ENCODE data around the gene PPFIA4.

PPFIA4 gene

DNA sequence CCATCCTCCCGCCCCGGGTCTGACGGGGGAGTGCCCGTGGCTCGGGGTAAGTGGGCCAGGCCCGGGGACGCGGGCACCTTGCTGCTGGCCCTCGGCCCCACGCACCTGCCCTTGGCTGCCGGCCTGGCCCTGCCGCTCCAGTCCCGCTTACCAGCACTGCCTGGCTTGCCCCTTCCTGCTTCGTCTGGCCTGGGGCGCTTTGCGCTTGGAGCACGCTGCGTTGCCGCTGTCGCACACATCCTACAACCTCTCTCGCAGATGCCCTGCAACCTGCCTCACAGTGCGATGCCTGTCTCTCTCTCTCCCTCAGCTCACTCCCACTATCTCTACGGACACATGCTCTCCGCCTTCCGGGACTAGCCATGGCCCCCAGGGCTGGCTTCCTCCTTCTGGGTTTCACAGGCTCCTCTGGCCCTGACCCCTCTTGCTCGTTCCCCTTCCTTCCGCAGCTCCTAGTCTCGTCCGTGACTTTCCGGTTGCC lies 49.8 kb downstream of the PPFIA4 start:
- H3K36me3 ChIP-seq (ENCODE audit: control insufficient read depth, insufficient read depth, low read length) = peaks cover 6% of the 10 kb centered on the region; the same call in 1 of the 2 replicates
- H3K4me1 ChIP-seq (ENCODE audit: control insufficient read depth, insufficient read depth, low read length) = peaks cover 6% of the 10 kb centered on the region; the same call in 1 of the 2 replicates
- no peak overlapping the region for H3K9ac ChIP-seq (ENCODE audit: low read length)
- peaks cover 54% of the 10 kb centered on the region for H3K27me3 ChIP-seq (ENCODE audit: control insufficient read depth, insufficient read depth, low read length)
- no peak overlapping the region for H3K27ac ChIP-seq (ENCODE audit: low read depth, low read length)
- peak overlapping the region; percentile 44 for H3K4me3 ChIP-seq (ENCODE audit: low read depth, low read length)
- no peaks in the 10 kb centered on the region for H3K9me3 ChIP-seq (ENCODE audit: control insufficient read depth, insufficient read depth, low read depth, low read length)

DNA sequence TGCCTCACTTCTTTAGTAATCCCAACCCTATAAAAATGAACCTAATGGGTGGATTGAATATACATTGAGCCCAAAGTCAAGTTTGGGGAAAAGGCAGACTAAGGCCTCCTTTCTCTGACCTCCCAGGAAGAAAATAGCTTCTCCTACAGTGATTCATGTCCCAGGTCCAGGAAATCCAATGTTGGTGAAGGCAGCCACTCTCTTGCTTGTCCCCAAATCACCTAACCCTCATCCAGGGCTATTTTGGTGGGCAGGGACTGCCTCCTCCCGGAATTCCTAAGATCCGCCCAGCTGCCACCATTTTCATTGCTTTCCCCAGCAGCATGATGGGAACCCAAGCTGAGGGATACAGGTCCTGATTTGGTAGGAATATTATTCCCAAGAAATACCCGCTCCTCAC lies 51.1 kb downstream of the PPFIA4 start:
- no peaks in the 10 kb centered on the region for H3K9me3 ChIP-seq (ENCODE audit: control insufficient read depth, insufficient read depth, low read depth, low read length)
- H3K4me3 ChIP-seq (ENCODE audit: low read depth, low read length) = no peak overlapping the region
- no peaks in the 10 kb centered on the region for H3K36me3 ChIP-seq (ENCODE audit: control insufficient read depth, insufficient read depth, low read length)
- no peak overlapping the region for H3K27ac ChIP-seq (ENCODE audit: low read depth, low read length)
- H3K4me1 ChIP-seq (ENCODE audit: control insufficient read depth, insufficient read depth, low read length) = peaks cover 16% of the 10 kb centered on the region
- no peak overlapping the region for H3K9ac ChIP-seq (ENCODE audit: low read length)
- peaks cover 54% of the 10 kb centered on the region for H3K27me3 ChIP-seq (ENCODE audit: control insufficient read depth, insufficient read depth, low read length)

DNA sequence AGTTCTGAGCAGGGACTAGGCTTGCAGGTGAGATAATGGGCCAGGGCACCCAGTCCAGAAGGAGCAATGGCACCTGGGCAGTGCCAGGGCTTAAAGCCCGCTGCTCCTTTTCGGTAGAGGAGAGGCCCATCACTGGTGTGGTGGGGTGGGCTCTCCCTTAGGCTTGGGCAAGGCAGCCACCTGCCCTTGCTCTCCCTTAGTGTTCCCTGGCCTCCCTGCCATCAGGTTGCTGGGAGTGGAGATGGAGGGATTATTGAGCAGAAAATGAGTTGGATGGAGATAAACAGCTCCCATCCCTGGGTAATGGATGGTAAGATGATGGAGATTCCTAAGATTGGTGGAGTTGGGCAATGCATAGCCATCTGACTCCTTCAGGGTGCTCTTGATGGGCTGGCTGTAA lies 51.7 kb downstream of the PPFIA4 start:
- H3K36me3 ChIP-seq (ENCODE audit: control insufficient read depth, insufficient read depth, low read length) = no peaks in the 10 kb centered on the region
- H3K27ac ChIP-seq (ENCODE audit: low read depth, low read length) = no peak overlapping the region
- no peaks in the 10 kb centered on the region for H3K9me3 ChIP-seq (ENCODE audit: control insufficient read depth, insufficient read depth, low read depth, low read length)
- H3K4me3 ChIP-seq (ENCODE audit: low read depth, low read length) = no peak overlapping the region
- H3K9ac ChIP-seq (ENCODE audit: low read length) = no peak overlapping the region
- H3K27me3 ChIP-seq (ENCODE audit: control insufficient read depth, insufficient read depth, low read length) = peaks cover 54% of the 10 kb centered on the region
- peaks cover 21% of the 10 kb centered on the region for H3K4me1 ChIP-seq (ENCODE audit: control insufficient read depth, insufficient read depth, low read length)

DNA sequence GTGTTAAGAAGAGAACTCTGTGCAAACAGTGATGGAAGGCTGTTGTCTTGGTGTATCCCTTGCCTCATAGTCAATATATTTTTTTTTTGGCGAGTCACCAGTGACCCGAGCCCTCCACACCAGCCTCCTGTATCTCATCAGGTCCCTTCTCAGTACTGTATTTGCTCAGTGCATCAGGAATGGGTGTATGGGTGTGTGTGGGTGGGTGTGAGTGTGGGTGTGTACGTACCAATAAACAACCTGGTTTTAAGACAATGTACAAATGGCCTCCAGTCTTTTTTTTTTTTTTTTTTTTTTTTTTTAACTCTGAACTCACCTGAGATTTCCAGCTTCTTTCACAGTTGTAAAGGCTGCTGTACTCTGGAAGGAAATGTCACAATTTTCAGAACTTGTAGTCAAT lies 52.2 kb downstream of the PPFIA4 start:
- Histone ChIP-seq H3K27ac (ENCODE audit: low read depth, low read length) (no peak overlapping the region), H3K27me3 (ENCODE audit: control insufficient read depth, insufficient read depth, low read length) (peaks cover 53% of the 10 kb centered on the region), H3K36me3 (ENCODE audit: control insufficient read depth, insufficient read depth, low read length) (no peaks in the 10 kb centered on the region)

DNA sequence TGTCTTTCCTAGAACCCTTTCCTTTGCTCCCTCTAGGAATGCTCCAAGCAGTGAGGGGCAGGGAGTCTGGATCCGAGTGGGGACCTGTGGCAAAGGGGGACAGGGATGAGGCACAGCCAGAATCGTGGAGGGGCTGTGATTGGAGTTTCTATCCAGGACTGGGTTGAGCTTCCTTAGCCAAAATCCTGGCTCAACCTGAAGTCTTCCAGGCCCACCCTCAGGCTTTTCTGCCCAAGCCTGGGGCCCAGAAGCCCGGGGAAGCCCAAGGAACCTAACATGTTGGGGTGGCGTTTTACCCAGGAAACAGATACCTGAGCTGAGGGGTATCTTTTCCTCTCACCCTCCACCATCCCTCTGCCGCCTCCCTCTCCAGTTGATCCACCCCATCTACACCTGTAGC lies 54.2 kb downstream of the PPFIA4 start:
- Histone ChIP-seq H3K36me3 (ENCODE audit: control insufficient read depth, insufficient read depth, low read length) (no peaks in the 10 kb centered on the region), H3K4me1 (ENCODE audit: control insufficient read depth, insufficient read depth, low read length) (peaks cover 22% of the 10 kb centered on the region), H3K27me3 (ENCODE audit: control insufficient read depth, insufficient read depth, low read length) (peaks cover 33% of the 10 kb centered on the region), H3K9ac (ENCODE audit: low read length) (no peak overlapping the region), H3K9me3 (ENCODE audit: control insufficient read depth, insufficient read depth, low read depth, low read length) (no peaks in the 10 kb centered on the region), H3K4me3 (ENCODE audit: low read depth, low read length) (no peak overlapping the region), H3K27ac (ENCODE audit: low read depth, low read length) (no peak overlapping the region)

More for the DNA sequence above, 52.2 kb downstream of the PPFIA4 start:
- Histone ChIP-seq H3K4me1 (ENCODE audit: control insufficient read depth, insufficient read depth, low read length) (peaks cover 21% of the 10 kb centered on the region), H3K9ac (ENCODE audit: low read length) (no peak overlapping the region), H3K4me3 (ENCODE audit: low read depth, low read length) (no peak overlapping the region), H3K9me3 (ENCODE audit: control insufficient read depth, insufficient read depth, low read depth, low read length) (no peaks in the 10 kb centered on the region)

DNA sequence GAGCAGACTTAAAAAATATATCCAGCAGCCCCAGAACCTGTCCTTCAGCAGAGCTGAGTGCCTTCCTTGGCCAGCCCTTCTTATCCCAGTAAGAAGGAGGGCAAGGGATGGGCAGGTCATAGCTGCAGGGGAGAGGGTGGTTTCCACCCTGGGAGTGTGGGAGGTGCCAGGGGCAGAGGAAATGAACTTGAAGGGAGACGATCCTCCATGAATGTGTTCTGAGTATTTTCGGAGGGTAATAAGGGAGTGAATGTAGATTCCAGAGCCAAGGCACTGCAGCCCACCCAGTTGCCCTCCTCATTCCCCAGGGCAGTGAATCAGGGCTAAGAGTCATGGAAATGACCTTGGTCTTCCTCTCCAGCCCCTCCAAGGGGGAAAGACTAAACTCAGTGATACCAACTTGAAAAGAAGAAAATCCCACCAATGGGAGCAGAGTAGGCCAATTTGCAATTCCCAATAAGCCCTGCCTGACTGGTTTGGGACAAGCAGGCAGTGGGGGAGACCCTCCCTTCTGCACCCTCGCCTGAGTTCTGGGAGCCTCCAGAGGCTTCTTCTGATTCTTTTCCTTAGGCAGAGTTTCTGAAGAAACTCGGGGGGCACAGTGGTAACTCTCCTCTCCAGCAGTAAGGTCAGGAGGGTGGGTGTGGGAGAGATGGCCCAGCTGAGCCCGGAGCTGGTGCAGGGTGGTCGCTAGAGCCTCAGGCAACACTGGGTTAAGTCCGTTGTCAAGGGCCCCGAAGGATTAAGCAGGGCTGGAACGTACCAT lies 55.4 kb downstream of the PPFIA4 start:
- Histone ChIP-seq H3K4me1 (ENCODE audit: control insufficient read depth, insufficient read depth, low read length) (peaks cover 25% of the 10 kb centered on the region), H3K27ac (ENCODE audit: low read depth, low read length) (no peak overlapping the region), H3K9me3 (ENCODE audit: control insufficient read depth, insufficient read depth, low read depth, low read length) (no peaks in the 10 kb centered on the region), H3K9ac (ENCODE audit: low read length) (no peak overlapping the region), H3K36me3 (ENCODE audit: control insufficient read depth, insufficient read depth, low read length) (no peaks in the 10 kb centered on the region), H3K4me3 (ENCODE audit: low read depth, low read length) (no peak overlapping the region), H3K27me3 (ENCODE audit: control insufficient read depth, insufficient read depth, low read length) (peaks cover 22% of the 10 kb centered on the region)

DNA sequence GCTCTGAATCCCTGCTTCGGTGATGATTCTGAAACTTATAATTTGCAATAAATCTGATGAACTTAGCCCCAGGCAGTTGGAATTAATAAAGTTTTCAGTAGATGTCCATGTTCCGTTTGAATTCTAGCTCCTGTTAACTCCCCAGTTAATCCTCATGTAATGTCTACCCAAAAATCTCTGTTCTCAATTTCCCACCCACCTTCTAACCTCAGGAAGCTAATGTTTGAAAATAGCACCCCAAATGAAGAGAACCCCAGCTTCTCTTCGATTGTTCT lies 55.9 kb downstream of the PPFIA4 start:
- Histone ChIP-seq H3K36me3 (ENCODE audit: control insufficient read depth, insufficient read depth, low read length) (no peaks in the 10 kb centered on the region), H3K27me3 (ENCODE audit: control insufficient read depth, insufficient read depth, low read length) (peaks cover 16% of the 10 kb centered on the region), H3K27ac (ENCODE audit: low read depth, low read length) (no peak overlapping the region), H3K9ac (ENCODE audit: low read length) (no peak overlapping the region), H3K4me3 (ENCODE audit: low read depth, low read length) (no peak overlapping the region), H3K9me3 (ENCODE audit: control insufficient read depth, insufficient read depth, low read depth, low read length) (no peaks in the 10 kb centered on the region), H3K4me1 (ENCODE audit: control insufficient read depth, insufficient read depth, low read length) (peaks cover 28% of the 10 kb centered on the region)

DNA sequence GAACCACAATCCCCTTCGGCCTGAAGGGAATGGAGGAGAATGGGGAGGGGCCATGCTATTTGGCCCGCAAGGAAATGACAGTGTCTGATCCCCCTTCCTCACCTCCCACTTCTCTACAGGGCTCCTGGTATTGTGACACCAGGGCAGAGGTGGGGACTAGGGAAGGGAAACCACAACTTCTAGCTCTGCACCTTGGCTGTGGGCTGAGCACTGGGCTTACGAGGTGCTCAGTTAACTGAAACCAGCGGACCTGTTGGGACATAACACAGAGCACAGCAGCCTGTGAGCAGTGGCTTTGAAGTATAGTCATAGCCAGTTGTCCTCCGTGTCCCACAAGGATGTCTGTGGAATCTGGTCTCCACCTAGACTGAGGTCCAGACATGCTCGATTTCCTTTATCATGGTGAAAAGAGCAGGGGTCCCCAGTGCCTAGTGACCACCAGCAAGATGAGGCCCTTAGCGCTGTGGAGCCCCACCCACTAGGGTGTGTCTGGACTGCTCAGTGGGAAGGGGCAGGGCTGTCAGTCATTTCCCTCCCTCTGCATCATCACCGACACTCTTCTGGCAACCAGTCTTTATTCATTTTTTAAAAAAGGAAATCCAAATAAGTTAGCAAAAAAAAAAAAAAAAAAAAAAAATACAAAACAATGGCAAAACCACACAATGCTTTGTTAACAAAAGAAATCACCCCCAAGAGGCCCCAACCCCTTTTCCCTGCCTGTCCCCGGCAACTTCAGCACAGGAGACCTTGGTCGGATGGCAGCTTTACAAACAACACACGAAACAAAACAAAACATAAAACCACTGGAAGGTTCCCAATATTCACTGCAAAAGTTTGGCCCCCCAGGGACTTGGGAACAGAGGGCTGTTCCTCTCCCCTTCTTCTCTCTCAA lies 56.5 kb downstream of the PPFIA4 start:
- H3K9ac ChIP-seq (ENCODE audit: low read length) = no peak overlapping the region
- H3K27ac ChIP-seq (ENCODE audit: low read depth, low read length) = no peak overlapping the region
- H3K36me3 ChIP-seq (ENCODE audit: control insufficient read depth, insufficient read depth, low read length) = no peaks in the 10 kb centered on the region

DNA sequence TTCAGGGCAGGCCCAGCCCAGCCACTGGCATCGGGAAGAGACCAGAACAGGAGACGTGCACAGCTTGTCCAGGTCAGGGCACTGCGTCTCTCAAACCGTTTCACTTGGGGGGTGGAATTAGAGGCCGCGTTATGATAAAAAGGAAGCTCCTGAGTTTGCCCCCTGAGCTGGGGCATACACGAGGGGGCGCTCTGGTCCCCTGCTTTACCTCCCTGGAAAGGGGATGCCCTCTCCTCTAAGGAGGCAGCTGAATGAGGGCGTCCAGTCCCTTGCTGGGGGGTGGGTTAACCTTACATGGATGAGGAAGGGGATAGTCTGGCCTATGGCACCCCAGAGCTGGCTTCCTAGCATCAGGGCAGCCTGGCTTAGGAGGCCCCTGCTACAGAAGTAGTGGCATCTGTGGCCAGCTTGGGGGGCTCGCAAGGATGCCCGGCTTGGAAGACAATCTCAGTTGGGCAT lies 57.2 kb downstream of the PPFIA4 start:
- no peak overlapping the region for H3K9ac ChIP-seq (ENCODE audit: low read length)
- peaks cover 31% of the 10 kb centered on the region for H3K4me1 ChIP-seq (ENCODE audit: control insufficient read depth, insufficient read depth, low read length)
- no peaks in the 10 kb centered on the region for H3K36me3 ChIP-seq (ENCODE audit: control insufficient read depth, insufficient read depth, low read length)
- no peak overlapping the region for H3K27ac ChIP-seq (ENCODE audit: low read depth, low read length)
- H3K27me3 ChIP-seq (ENCODE audit: control insufficient read depth, insufficient read depth, low read length) = 0 out of 2 replicates have a peak, but pooled peaks cover 4% of the 10 kb centered on the region
- no peak overlapping the region for H3K4me3 ChIP-seq (ENCODE audit: low read depth, low read length)
- H3K9me3 ChIP-seq (ENCODE audit: control insufficient read depth, insufficient read depth, low read depth, low read length) = no peaks in the 10 kb centered on the region

More for the DNA sequence above, 56.5 kb downstream of the PPFIA4 start:
- no peaks in the 10 kb centered on the region for H3K9me3 ChIP-seq (ENCODE audit: control insufficient read depth, insufficient read depth, low read depth, low read length)
- no peak overlapping the region for H3K4me3 ChIP-seq (ENCODE audit: low read depth, low read length)
- peaks cover 31% of the 10 kb centered on the region for H3K4me1 ChIP-seq (ENCODE audit: control insufficient read depth, insufficient read depth, low read length)
- H3K27me3 ChIP-seq (ENCODE audit: control insufficient read depth, insufficient read depth, low read length) = peaks cover 10% of the 10 kb centered on the region

DNA sequence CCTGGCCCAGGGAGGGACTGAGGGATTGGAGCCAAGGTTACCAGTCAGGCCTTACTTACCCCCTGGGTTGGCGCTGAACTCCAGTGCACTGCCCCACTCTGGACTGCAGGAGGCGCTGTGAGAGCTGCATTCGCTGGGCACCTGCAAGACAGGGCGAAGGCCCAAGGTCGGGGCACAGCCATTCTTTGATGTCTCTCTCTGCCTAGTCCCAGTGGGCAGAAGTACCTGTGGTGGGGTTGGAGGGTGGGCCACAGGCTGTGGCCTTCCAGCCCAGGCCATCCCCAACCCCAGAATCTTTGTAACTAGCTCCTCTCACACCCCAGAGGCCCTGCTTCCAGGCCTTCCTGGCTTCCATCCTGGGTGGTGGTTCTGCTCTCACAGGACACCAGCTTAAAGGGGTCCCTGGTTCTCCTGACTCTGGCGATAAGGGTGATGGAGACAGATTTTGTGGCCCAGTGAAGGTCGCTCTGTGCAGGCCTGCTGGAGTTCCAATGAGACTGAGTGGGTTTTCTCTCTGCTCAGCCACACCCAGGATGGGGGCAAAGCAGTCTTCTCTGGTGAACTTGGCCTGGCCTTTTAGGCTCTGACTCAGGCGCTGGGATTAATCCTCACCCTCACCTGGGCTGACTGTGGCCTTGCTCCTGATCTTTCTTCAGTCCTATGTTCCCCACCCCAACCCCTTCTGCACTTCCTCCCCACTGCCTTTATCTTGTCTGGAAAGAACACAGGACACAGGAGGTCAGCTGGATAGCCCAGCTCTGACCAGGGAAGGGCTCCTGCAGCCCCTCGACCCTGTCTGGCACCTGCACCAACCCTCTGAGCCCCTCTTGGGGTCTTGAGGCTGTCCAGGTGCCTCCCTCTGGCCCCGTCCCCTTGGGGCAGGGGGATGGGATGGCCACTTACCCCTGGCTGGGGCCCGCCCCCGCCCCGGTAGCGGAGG lies 58.6 kb downstream of the PPFIA4 start:
- H3K4me1 ChIP-seq (ENCODE audit: control insufficient read depth, insufficient read depth, low read length) = peaks cover 31% of the 10 kb centered on the region
- no peaks in the 10 kb centered on the region for H3K9me3 ChIP-seq (ENCODE audit: control insufficient read depth, insufficient read depth, low read depth, low read length)
- no peak overlapping the region for H3K27ac ChIP-seq (ENCODE audit: low read depth, low read length)
- no peak overlapping the region for H3K4me3 ChIP-seq (ENCODE audit: low read depth, low read length)
- no peaks in the 10 kb centered on the region for H3K27me3 ChIP-seq (ENCODE audit: control insufficient read depth, insufficient read depth, low read length)
- no peaks in the 10 kb centered on the region for H3K36me3 ChIP-seq (ENCODE audit: control insufficient read depth, insufficient read depth, low read length)
- H3K9ac ChIP-seq (ENCODE audit: low read length) = no peak overlapping the region
